Measurements from ENCODE around the gene ATP2C2.

The ATP2C2 gene, protein sequence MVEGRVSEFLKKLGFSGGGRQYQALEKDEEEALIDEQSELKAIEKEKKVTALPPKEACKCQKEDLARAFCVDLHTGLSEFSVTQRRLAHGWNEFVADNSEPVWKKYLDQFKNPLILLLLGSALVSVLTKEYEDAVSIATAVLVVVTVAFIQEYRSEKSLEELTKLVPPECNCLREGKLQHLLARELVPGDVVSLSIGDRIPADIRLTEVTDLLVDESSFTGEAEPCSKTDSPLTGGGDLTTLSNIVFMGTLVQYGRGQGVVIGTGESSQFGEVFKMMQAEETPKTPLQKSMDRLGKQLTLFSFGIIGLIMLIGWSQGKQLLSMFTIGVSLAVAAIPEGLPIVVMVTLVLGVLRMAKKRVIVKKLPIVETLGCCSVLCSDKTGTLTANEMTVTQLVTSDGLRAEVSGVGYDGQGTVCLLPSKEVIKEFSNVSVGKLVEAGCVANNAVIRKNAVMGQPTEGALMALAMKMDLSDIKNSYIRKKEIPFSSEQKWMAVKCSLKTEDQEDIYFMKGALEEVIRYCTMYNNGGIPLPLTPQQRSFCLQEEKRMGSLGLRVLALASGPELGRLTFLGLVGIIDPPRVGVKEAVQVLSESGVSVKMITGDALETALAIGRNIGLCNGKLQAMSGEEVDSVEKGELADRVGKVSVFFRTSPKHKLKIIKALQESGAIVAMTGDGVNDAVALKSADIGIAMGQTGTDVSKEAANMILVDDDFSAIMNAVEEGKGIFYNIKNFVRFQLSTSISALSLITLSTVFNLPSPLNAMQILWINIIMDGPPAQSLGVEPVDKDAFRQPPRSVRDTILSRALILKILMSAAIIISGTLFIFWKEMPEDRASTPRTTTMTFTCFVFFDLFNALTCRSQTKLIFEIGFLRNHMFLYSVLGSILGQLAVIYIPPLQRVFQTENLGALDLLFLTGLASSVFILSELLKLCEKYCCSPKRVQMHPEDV

DNA sequence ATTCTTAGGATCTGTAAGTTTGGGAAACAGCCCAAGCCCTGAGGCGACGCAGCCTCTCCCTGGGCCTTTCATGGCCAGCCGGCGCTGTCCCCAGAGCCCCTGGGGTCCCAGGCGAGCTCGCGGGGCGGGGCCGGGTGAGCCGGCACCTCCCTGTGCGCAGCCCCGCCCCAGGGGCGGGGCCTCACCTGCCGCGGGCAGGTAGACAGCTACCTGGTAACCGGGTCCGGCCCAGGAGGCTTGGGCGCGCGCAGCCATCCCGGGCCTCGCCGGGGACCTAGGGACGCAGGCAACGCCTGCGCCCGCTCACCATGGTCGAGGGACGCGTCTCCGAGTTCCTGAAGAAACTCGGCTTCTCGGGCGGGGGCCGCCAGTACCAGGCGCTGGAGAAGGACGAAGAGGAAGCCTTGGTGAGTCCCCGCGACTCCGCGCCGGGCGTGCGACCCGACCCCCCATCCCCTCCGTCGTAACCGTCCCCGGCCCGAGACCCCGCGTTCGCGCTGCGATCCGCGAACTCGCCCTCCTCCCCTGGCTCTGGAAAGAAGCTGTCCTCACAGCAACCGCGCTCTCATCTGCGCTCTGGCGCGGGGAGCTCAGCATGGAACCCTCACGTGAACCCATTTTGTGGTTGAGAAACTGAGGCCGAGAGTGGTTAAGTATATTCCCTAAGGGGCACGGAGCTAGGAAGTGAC lies at the start of gene ATP2C2:
ATP2C2 (plus strand) TSS at position 231 of the 689 bp plus-strand sequence; CDS start at position 309, 78 bp downstream.
- no peak for TF ChIP-seq GATA2 (IDR thresholded peaks at IDR 0.05; ENCODE audit: low read depth, low read length)
- TF ChIP-seq GATA3 (IDR thresholded peaks at IDR 0.05; ENCODE audit: low read depth, low read length), result no peak

DNA sequence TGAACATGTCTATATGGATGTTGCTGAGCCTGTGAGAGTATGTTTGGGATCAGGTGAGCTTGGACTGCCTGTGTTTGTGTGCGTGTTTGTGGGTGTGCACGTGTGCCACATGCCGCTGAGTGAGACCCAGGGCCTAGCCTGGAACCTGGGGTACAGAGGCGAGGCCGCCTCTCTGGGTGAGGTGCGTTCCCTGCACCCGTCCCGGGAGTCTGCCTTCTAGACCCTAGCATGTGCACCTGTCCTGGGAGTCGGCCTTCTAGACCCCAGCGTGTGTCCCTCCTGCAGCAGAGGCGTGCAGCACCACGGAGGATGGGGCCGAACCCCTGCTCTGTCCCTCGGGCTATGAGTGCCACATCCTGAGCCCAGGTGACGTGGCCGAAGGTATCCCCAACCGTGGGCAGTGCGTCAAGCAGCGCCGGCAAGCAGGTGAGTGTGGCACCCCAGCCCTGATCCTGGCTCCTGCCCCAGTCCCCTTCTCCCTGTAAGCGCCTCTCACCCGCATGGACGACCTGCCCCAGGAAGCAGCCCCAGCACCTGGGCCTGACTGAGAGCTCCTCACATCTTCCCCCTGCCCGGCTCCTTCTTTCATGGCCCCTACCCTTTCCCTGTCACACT lies 49.1 kb upstream of the ATP2C2 start:
- TF ChIP-seq GATA3 (IDR thresholded peaks at IDR 0.05; ENCODE audit: low read depth, low read length) (no peak), GATA2 (IDR thresholded peaks at IDR 0.05; ENCODE audit: low read depth, low read length) (no peak)

DNA sequence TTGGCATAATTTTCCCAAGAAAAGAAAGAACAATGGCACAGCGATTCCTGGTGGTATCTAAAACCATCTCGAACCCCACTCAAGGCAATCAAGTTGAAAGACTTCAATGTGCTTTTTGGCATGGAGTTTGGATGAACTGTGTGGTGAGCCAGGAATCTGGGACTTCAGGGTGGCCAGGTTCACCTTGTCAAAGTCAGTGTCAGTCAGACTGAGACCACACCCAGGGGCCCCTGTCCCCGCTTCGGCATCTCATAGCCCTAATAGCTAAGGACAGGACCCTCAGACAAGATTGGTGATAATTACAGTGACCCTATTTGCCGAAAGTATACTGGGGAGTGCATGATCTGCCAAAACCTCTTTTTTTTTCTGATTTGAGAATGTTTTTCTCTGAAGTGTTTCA lies 47.8 kb upstream of the ATP2C2 start:
- TF ChIP-seq GATA2 (IDR thresholded peaks at IDR 0.05; ENCODE audit: low read depth, low read length) (no peak), GATA3 (IDR thresholded peaks at IDR 0.05; ENCODE audit: low read depth, low read length) (no peak)

DNA sequence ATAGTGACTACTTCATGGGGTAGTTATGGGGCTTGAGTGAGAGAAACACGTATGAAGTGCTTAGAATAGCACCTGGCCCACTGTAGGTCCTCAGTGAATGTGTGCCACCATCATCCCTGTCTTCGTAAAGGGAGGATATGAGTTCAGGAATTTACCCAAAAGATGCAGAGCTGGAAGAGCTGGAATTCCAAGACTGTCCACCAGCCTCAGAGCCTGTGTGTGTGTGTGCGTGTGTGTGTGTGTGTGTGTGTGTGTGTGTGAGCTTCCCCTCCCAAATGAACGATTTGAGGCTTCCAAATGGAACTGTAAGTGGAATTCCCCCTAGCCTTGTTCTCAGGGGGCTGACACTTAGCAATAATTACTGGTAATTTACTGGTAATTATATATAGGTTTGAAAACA lies 46.4 kb upstream of the ATP2C2 start:
- TF ChIP-seq GATA3 (IDR thresholded peaks at IDR 0.05; ENCODE audit: low read depth, low read length) (no peak), GATA2 (IDR thresholded peaks at IDR 0.05; ENCODE audit: low read depth, low read length) (no peak)

DNA sequence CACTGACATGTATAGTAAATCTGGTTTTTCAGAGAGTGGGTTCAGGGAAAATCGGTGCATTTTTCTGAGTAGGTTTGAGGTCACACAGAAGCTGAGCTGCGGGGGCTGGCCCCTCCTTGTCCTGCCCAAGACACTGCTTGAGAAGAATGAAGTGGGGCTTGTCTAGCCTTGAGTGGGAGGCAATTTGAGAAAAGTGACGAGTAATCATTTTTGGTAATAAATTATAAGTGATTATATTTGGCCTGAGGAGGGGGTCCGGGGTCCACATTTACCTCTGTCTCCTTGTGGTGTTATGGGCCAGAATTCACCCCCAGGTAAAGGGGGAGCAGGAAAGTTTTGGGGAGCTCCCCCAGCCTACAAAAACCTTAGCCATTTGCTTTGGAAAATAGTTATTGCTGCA lies 45.6 kb upstream of the ATP2C2 start:
- no peak for TF ChIP-seq GATA3 (IDR thresholded peaks at IDR 0.05; ENCODE audit: low read depth, low read length)
- TF ChIP-seq GATA2 (IDR thresholded peaks at IDR 0.05; ENCODE audit: low read depth, low read length), result no peak

DNA sequence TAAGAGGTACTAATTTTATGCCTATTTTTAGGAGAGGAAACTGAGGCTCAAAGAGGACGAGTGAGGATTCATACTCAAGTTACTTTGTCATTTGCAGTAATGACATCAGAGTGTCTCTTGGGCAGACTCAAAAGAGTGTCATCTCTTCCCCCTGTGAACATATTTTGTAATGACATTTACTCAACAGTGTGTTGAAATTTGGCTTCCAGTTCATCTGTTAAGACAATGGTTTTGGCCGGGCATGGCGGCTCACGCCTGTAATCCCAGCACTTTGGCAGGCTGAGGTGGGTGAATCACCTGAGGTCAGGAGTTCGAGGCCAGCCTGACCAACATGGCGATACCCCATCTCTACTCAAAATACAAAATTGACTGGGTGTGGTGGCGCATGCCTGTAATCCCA lies 44.7 kb upstream of the ATP2C2 start:
- TF ChIP-seq GATA2 (IDR thresholded peaks at IDR 0.05; ENCODE audit: low read depth, low read length), result no peak

DNA sequence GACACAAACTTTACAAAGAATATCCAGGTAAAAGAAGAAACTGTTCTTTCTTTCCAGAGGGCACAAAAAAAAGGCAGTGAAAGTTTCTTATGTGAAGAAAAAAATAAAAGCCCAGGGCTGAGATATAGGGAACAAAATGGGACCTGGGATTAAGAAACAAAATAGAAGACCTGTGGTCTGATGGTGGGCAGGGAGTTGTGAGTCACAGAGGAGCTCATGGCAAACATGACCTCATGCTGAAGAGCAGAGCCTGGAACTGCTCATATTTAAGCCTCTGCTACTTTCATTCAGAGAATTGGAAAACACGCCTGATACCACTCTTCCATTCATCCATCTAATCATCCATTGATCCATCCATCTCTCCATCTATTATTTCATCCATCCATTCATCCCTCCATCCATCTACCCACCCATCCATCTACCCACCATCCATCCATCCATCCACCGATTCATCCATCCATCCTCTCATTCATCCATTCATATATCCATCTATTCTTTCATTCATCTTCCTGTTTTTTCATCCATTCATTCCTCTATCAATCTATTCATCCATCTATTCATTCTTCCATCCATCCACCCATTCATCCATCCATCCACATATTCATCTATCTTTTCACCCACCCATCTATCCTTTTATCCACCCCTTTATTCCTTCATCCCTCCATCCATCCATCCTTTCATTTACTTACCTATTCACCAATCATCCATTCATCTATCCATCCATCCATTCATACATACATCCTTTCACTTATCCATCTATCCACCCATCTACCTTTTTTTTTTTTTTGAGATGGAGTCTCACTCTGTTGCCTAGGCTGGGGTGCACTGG lies 43.7 kb upstream of the ATP2C2 start:
- TF ChIP-seq GATA2 (IDR thresholded peaks at IDR 0.05; ENCODE audit: low read depth, low read length) (no peak), GATA3 (IDR thresholded peaks at IDR 0.05; ENCODE audit: low read depth, low read length) (no peak)

DNA sequence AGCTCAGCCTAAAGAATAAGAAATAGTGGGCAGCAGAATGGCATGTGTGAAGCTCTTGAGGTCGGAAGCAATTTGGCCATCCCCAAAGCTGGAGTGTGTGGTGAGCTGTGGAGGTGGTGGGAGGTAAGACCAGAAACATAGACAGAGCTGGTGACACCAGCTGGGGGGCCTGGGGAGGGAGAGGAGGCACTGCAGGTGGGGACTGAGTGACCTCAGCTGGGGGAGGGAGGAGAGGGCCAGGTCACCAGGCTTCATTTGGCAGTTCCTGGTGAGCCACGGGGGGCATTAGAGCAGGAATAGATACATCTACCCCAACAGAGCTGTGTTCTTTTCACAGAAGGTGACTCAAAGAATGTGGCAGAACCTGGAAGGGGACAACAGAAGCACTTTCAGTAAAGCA lies 41.8 kb upstream of the ATP2C2 start:
- TF ChIP-seq GATA3 (IDR thresholded peaks at IDR 0.05; ENCODE audit: low read depth, low read length), result no peak
- no peak for TF ChIP-seq GATA2 (IDR thresholded peaks at IDR 0.05; ENCODE audit: low read depth, low read length)

DNA sequence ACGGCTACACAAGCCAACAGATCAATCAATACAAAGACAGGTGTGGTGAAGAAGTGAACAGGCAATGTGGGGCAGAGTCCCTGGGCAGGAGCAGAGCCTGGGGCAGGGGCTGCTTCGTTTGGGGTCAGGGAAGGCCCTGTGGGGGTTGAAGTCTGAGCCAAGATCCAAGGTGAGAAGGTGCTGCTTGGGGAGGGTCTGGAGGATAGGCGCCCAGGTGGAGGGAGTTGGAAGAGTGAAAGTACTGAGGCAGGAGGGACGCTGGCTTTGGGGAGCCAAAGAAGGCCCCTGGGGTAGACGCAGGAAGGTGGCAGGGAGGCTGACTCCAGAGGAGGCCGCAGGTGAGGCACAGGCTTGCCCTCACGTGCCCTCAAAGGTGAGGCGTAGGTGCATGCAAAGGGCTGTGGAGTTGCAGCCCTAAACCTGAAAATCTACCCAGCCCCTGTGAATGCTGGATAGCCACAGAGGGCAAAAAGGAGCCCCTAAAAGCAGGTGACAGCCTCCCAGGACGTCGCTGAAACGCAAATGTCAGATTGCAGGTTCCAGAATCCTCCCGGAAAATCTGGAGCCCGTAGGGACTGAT lies 40.3 kb upstream of the ATP2C2 start:
- TF ChIP-seq GATA2 (IDR thresholded peaks at IDR 0.05; ENCODE audit: low read depth, low read length), result no peak
- TF ChIP-seq GATA3 (IDR thresholded peaks at IDR 0.05; ENCODE audit: low read depth, low read length), result no peak

DNA sequence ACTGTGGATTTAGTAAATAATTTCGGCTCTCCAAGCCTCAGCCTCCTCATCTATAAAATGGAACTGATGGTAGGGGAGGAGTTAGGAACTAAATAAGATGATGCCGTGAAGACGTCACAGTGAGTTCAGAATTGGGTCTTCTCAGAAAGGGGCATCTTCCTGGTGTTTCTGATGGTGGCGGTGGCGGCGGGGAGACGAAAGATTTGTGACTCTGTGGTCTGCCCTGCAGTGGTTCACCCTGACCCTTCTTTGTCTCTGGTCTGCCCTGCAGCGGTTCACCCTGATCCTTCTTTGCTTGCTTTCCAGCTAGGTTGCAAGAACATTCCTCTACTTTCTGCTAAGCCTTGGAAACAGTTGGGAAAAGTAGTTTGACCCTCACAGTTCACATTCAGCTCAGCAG lies 39.3 kb upstream of the ATP2C2 start:
- TF ChIP-seq GATA3 (IDR thresholded peaks at IDR 0.05; ENCODE audit: low read depth, low read length) (no peak), GATA2 (IDR thresholded peaks at IDR 0.05; ENCODE audit: low read depth, low read length) (no peak)

DNA sequence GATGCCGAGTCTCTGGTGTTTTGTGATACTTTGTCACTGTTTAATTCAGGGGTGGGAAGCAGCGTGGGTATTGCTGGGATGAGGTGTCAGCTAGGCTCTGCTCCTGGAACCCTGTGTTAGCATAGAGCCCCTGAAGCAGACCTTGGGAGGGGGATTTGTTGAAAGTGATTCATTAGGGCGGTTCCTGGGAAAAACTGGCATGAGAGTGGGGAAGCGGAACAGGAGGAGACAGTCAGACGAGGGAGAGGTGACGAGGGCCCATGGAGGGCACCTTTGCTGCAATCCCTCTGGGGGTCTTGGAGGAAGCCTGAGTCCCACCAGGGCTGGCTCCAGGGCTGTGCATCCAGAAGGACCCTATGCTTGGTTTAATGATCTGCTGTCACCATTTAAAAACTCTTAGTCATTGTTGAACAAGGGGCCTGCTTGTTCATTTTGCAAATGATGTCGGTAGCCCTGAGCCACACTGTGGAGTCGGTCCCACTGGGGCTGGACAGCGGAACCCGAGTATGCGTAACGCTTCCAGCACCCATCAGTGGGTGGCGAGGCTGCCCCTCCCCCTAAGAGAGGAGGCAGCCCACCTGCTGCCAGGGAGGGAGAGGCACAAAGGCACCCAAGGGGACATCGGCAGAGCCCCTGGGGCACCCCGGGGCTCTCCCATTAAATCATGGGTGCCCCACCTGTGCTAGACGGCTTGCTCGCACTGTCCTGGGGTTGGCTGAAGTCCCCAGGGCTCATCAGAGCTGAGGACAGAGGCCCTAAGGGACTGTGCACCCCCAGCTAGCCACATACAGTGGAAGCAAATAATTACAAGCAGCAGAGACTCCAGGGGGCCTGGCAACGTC lies 38.3 kb upstream of the ATP2C2 start:
- TF ChIP-seq GATA3 (IDR thresholded peaks at IDR 0.05; ENCODE audit: low read depth, low read length) (no peak), GATA2 (IDR thresholded peaks at IDR 0.05; ENCODE audit: low read depth, low read length) (no peak)

DNA sequence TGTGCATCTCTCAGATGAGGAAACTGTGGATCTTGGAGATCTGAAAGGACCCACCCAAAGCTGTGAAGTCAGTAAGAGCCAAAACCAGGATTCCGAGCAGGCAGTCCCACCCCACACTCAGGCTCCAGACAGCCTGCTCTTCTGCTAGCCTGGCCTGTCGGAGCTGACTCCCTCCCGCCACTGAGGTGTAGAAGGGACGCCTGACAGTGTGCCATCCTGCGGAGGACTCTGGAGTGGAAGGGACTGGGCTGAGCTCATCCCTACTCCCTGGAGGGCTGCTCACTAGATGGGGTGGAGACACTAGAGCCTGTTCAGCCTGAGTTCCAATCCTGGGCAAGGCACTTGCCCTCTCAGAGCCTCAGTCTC lies 37.7 kb upstream of the ATP2C2 start:
- no peak for TF ChIP-seq GATA3 (IDR thresholded peaks at IDR 0.05; ENCODE audit: low read depth, low read length)
- no peak for TF ChIP-seq GATA2 (IDR thresholded peaks at IDR 0.05; ENCODE audit: low read depth, low read length)
